ENCODE results near the gene KCNIP1. TPM values are rescaled to one million over a fixed set of nuclear protein-coding genes. Genes with fewer than 3 reads are reported as not detected.
"Not testable (repeated sequence)": the region's sequence is repeated elsewhere in the genome, so short reads cannot be mapped to it uniquely, and the experiment has no call there.

KCNIP1 gene
- total and polyA plus RNA-seq, 10 donors, result 0.08 to 20.0 (median 9.4) TPM

- no peaks in the 10 kb centered on the region for H3K36me3 ChIP-seq
- DNase-seq, result no peak
- peaks cover 0 to 21% (median 0%) of the 10 kb centered on the region in 7 donors for H3K27me3 ChIP-seq (replicated peaks in 1 of 7)
- WGBS, 5 donors, result 79 to 94% (median 87%) methylated on average over 6 of the region's 6 CpGs
- intact Hi-C loops (cut with DNase I; ENCODE audit: low total_unique reads), result no loop called here
- H3K9me3 ChIP-seq, result no peaks in the 10 kb centered on the region
- H3K27ac ChIP-seq, result no peak overlapping the region
- no peak overlapping the region for H3K4me3 ChIP-seq
- H3K4me1 ChIP-seq, result no peaks in the 10 kb centered on the region
- no peak for TF ChIP-seq CTCF (IDR thresholded peaks at IDR 0.05 in 8 of 11, conservative IDR thresholded peaks at IDR 0.05 in 3 of 11)
- no peak for TF ChIP-seq POLR2A (IDR thresholded peaks at IDR 0.05)
- no peak for TF ChIP-seq POLR2AphosphoS5 (IDR thresholded peaks at IDR 0.05)
Observed at GRCh38 chr5:170761708-170762066, 257.9 kb downstream of the KCNIP1 start.

GRCh38 chr5:170762298-170762697 is 258.5 kb downstream of the KCNIP1 start:
- DNase-seq; H3K36me3 ChIP-seq; H3K4me3 ChIP-seq; intact Hi-C loops (cut with DNase I; ENCODE audit: low total_unique reads); H3K9me3 ChIP-seq; H3K27ac ChIP-seq; H3K4me1 ChIP-seq: not testable (repeated sequence)
- 92 to 96% (median 94%) methylated on average over 9 of the region's 9 CpGs for WGBS, 5 donors
- peaks cover 0 to 21% (median 0%) of the 10 kb centered on the region in 7 donors for H3K27me3 ChIP-seq (replicated peaks in 1 of 7)

DNA sequence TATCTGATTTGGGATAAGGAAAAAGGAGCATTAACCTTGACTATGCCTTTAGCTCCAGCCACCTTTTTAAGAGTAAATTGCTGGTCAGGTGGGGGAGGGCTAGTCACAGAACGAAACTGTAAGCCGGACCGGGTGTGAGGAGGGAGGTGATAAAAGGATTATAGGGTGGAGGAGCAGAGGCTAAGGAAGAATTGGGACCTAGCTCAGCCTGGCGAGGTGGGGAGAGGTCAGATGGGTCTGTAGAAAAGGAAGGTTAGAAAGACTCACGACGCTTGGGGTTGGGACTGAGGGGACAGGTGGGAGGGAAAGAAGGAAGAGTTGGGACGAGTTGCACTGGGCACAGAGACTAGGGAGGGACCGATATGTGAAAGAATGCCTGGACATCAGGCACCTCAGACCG is 262.0 kb downstream of the KCNIP1 start:
- intact Hi-C loops (cut with DNase I; ENCODE audit: low total_unique reads), result not testable (repeated sequence)

DNA sequence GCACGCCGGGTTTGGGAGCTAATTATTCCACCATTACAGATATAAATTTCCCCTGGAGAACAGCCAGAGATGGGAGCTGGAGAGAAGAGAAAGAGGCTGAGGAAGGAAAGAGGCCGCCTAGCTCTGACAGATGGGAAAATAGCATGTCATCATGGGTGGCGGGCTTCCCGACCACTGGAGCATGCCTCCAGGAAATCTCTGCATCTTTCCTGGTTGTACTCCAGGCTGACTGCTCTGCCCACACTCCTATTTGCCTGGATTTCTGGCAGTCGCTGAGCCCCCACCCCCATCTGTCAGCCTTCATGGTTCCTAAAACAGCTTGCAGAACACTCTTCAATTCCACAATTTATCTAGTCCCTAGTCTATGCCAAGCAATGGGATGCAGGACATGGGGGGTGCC is 265.4 kb downstream of the KCNIP1 start:
- Histone ChIP-seq H3K27ac (no peak overlapping the region), H3K9me3 (no peaks in the 10 kb centered on the region), H3K27me3 (replicated peaks in 1 of 7) (peaks cover 0 to 4% (median 0%) of the 10 kb centered on the region in 7 donors), H3K4me3 (no peak overlapping the region), H3K36me3 (no peaks in the 10 kb centered on the region), H3K4me1 (no peaks in the 10 kb centered on the region)
- TF ChIP-seq POLR2A (IDR thresholded peaks at IDR 0.05) (no peak), POLR2AphosphoS5 (IDR thresholded peaks at IDR 0.05) (no peak), CTCF (IDR thresholded peaks at IDR 0.05 in 8 of 11, conservative IDR thresholded peaks at IDR 0.05 in 3 of 11) (no peak)
- DNase-seq, result no peak
- intact Hi-C loops (cut with DNase I; ENCODE audit: low total_unique reads), result no loop called here
- WGBS, 5 donors, result 43 to 63% (median 56%) methylated on average over 6 of the region's 6 CpGs

More for the DNA sequence above, 262.0 kb downstream of the KCNIP1 start:
- not testable (repeated sequence) for H3K9me3 ChIP-seq, H3K27ac ChIP-seq, H3K4me3 ChIP-seq, DNase-seq, H3K4me1 ChIP-seq, H3K36me3 ChIP-seq
- WGBS, 5 donors, result 76 to 80% (median 79%) methylated on average over 9 of the region's 9 CpGs
- H3K27me3 ChIP-seq (replicated peaks in 1 of 7), result peaks cover 0 to 12% (median 0%) of the 10 kb centered on the region in 7 donors

DNA sequence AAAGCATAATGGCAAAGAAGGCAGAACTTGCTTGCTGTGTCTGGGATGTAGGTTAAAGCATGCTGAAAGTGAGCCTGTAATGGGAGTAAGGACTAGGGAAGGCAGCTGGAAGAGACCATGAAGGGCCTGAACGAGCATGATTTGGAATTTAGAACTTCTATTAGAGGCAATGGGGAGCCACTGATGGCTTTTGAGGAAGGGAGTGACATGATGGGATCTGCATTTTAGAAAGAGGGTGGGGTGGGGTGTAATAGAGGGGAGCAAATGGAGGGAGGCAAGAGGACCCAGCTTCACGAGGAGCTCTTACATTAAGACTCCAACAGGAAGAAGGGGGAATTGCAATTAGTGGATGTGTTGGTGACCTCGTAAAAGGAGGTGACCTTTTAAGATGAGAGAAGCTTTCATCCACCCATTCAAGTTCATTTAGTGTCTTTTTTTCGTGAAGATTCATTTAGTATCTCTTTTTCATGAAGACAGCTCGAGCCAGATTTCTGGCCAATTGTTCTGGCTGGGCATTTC is 266.1 kb downstream of the KCNIP1 start:
- Histone ChIP-seq H3K4me1 (no peaks in the 10 kb centered on the region), H3K36me3 (no peaks in the 10 kb centered on the region), H3K4me3 (no peak overlapping the region), H3K9me3 (no peaks in the 10 kb centered on the region), H3K27ac (no peak overlapping the region), H3K27me3 (replicated peaks in 1 of 7) (peaks cover 0 to 4% (median 0%) of the 10 kb centered on the region in 7 donors)
- DNase-seq, result no peak
- intact Hi-C loops (cut with DNase I; ENCODE audit: low total_unique reads), result no loop called here
- TF ChIP-seq POLR2A (IDR thresholded peaks at IDR 0.05) (no peak), CTCF (IDR thresholded peaks at IDR 0.05 in 8 of 11, conservative IDR thresholded peaks at IDR 0.05 in 3 of 11) (no peak), POLR2AphosphoS5 (IDR thresholded peaks at IDR 0.05) (no peak)
- 65 to 84% (median 76%) methylated on average over 5 of the region's 5 CpGs for WGBS, 5 donors
